GM10266 (cell line): ENCODE measurements around the gene MOSPD3.
A peak's percentile ranks its signal among the peaks of the same experiment; 100 is the strongest.

Experiments used
- DNase-seq: peaks from one replicate; pipeline ENCODE4 v3.0.0; 2012; ENCODE audit errors: extremely low spot score
- CTCF ChIP-seq: IDR thresholded peaks from 2 replicates; pipeline ENCODE4 v1.5.1; 2012; ENCODE audit warnings: mild to moderate bottlenecking, low read depth; ENCODE audit not compliant: control insufficient read depth, insufficient read depth; ENCODE audit errors: missing control alignments

MOSPD3 gene

GRCh38 chr7:100602889-100603725 lies 9.2 kb upstream of the MOSPD3 start:
- peak; percentile 23 for DNase-seq
- no peak for TF ChIP-seq CTCF

GRCh38 chr7:100603726-100604027 lies 8.7 kb upstream of the MOSPD3 start:
- DNase-seq: no peak
- TF ChIP-seq CTCF: no peak

GRCh38 chr7:100604028-100604975 lies 8.0 kb upstream of the MOSPD3 start:
- peak; percentile 44 for TF ChIP-seq CTCF
- peak; percentile 89 for DNase-seq

GRCh38 chr7:100604976-100605911 lies 7.1 kb upstream of the MOSPD3 start:
- TF ChIP-seq CTCF: no peak
- DNase-seq: no peak

GRCh38 chr7:100606313-100606712 lies 6.0 kb upstream of the MOSPD3 start:
- DNase-seq: no peak
- no peak for TF ChIP-seq CTCF

- TF ChIP-seq CTCF: no peak
- no peak for DNase-seq
These were observed 5.2 kb upstream of the MOSPD3 start for GRCh38 chr7:100607111-100607510.
